GM12874 (cell line): ENCODE measurements around the gene HSPBAP1.

Source experiments
- CTCF ChIP-seq: IDR thresholded peaks from 2 replicates; pipeline ENCODE4 v1.5.1; 2011; ENCODE audit warnings: low read depth, mild to moderate bottlenecking, control low read depth, low read length, moderate library complexity; ENCODE audit not compliant: insufficient read depth

The HSPBAP1 gene

GRCh38 chr3:122714273-122714672 lies 79.4 kb downstream of the HSPBAP1 start:
- no peak for TF ChIP-seq CTCF

GRCh38 chr3:122705379-122705778 lies 88.3 kb downstream of the HSPBAP1 start:
- TF ChIP-seq CTCF: no peak

GRCh38 chr3:122700193-122700592 lies 93.4 kb downstream of the HSPBAP1 start:
- TF ChIP-seq CTCF: no peak

GRCh38 chr3:122697952-122698620 lies 95.5 kb downstream of the HSPBAP1 start:
- TF ChIP-seq CTCF: no peak

GRCh38 chr3:122695927-122696561 lies 97.6 kb downstream of the HSPBAP1 start:
- no peak for TF ChIP-seq CTCF

- no peak for TF ChIP-seq CTCF
These were observed 98.7 kb downstream of the HSPBAP1 start for GRCh38 chr3:122694966-122695365.

- TF ChIP-seq CTCF: no peak
These were observed 101.0 kb downstream of the HSPBAP1 start for GRCh38 chr3:122692674-122693073.
